AG20443 (cell line): ENCODE measurements around the gene DNAAF5.

ENCODE experiments used
- DNase-seq: peaks from one replicate; pipeline ENCODE4 v3.0.0; 2012; ENCODE audit warnings: low spot score, mixed read lengths

Gene DNAAF5

GRCh38 chr7:815284-816216 is 89.1 kb downstream of the DNAAF5 start:
- no peak for DNase-seq

DNA sequence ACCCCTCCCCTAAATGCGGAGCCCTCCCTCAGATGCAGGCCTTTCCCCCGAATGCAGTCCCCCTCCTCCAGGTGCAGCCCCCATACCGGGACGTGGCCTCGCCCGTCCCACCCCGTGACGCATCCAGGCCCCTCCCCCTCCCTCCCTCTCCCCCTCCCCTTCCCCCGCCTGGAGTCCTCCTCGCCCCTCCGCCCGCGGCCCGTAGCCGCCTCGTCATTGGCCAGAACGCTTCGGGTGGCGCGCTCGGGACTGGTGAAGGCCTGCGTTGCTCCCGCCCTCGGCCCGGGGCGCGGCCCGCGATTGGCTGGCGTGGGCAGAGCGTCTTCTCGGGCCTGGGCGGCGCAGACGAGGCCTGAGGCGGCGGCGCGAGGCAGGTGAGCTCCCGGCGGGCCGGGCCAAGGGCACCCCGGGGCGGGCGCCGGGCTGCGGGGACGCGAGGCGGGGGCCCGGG is 89.8 kb downstream of the DNAAF5 start:
- DNase-seq = peak; percentile 97

DNA sequence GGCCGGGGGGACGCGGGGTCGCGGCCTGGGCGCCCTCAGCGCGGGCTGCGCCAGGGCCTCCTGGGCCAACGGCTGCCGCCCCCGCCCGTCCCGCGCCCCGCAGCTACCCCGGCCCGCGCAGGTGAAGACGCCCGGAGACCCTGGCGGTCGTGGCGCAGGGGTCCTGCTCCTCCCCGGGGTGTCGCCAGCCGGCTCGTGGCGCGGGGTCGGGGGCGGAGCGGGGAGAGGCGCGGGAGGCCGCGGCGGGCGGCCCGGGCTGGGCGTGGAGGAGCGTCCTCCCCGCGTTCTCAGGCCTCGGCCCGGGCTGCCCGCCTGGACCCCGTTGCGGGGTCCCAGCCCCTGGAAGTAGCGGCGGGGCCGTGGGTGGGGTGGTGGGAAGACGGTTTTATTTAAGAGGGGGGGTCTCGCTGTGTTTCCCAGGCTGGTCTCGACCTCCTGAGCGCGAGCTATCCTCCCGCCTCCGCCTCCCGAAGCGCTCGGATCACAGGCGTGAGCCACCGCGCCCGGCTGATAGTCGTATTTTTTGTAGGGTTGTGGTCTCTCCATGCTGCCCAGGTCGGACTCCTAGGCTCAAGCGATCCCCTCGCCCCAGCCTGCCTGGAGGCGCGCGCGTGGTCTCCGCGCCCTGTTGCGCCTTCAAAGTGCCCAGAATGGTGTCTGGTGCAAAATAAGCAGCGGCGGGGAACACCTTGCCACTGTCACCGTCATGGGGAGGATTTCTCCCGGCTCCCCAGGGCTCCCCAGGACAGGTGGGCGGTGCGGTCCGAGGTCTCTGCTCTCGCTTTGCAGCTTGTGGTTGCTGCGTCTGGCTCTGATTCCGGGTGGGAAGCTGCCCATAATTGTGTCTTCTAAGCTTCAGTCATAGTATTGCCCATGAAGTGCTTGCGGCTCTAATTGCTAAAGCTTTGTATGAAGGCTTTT is 90.5 kb downstream of the DNAAF5 start:
- peak; percentile 48 for DNase-seq

DNA sequence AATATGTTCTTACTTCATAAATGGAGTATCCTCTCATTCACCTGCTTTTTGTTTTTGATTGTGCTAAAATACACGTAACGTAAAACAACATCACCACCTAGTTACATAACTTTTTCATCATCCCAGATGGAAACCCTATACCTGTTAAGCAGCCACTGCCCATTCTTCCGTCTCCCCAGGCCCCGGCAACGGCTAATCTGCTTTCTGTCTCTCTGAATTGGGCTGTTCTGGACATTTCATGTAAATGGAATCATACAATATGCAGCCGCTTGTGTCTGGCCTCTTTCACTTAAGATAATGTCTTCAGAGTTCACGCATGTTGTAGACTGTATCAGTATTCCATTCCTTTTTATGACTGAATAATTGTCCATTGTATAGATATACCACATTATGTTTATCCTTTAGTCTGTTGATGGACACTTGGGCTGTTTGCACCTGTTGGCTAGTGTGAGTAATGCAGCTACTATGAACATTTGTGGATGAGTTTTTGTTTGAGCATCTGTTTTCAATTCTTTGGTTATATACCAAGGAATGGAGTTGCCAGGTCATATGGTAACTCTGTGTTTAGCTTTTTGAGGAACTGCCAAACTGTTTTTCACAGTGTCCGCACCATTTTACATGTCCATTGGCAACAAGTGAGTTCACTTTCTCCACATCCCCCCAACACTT is 91.7 kb downstream of the DNAAF5 start:
- no peak for DNase-seq

GRCh38 chr7:820341-820740 is 93.8 kb downstream of the DNAAF5 start:
- DNase-seq = no peak

- no peak for DNase-seq
These were observed 95.2 kb downstream of the DNAAF5 start for GRCh38 chr7:821688-822087.

GRCh38 chr7:822692-823276 is 96.3 kb downstream of the DNAAF5 start:
- no peak for DNase-seq

- no peak for DNase-seq
These were observed 97.2 kb downstream of the DNAAF5 start for GRCh38 chr7:823649-824048.

DNA sequence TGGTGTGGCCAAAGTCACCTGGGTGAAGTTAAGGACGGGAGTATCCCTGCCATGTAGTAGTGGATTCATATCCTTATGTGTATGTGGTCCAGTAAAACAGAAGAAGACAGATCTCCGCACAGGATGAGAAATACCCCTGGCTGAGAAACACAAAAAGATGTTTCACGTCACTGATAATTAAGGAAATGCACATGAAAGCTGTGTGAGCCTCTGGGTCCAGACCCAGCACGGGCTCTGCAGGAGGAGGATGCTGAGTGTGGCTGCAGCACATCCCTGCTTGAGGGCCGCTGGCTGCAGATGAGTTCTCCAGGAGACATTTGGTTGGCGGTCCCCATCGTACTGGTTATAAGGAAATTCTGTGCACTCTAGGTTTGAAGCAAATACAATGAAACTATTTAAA is 97.6 kb downstream of the DNAAF5 start:
- no peak for DNase-seq

DNA sequence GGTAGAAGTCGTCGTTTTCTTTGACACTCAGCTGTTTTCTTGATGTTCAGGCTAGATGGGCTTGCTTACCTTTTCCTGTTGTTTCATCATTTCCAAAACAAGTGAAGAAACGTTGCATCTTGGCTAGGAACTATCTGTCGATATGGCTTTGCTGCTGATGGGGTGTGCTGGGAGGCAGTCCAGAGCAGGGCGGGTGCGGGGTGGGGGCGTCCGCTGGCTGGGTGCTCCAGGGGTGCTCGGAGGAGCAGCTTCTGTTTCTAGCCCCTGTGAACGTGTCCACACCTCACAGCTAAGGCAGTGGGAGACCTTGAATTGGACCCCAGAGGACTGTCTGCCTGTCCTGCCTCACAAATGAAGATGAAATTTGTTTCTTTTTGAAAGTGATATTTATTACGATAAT is 98.2 kb downstream of the DNAAF5 start:
- DNase-seq = no peak

GRCh38 chr7:825386-825785 is 98.9 kb downstream of the DNAAF5 start:
- peak; percentile 47 for DNase-seq

GRCh38 chr7:826230-826917 is 99.9 kb downstream of the DNAAF5 start:
- DNase-seq = no peak

GRCh38 chr7:828793-829561 is 102.5 kb downstream of the DNAAF5 start:
- no peak for DNase-seq

DNA sequence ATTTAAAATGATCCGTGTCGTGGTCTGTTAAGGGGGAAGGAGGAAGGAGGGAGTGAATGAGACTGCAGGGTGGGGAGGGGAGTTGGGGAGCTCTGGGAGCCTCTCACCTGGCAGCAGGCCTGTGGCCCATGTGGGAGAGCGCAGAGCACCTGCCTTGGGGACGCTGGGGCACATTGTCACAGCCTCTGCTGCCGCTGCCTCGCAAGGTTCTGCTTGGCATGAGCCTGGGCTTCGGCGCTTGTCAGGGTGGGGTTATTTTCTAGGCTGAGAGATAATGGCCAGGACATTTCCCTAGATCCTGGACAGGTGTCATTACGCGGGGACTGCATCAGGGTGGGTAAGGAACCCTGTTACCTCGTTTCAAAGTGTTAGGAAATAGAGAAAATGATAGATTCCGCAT is 103.6 kb downstream of the DNAAF5 start:
- no peak for DNase-seq

DNA sequence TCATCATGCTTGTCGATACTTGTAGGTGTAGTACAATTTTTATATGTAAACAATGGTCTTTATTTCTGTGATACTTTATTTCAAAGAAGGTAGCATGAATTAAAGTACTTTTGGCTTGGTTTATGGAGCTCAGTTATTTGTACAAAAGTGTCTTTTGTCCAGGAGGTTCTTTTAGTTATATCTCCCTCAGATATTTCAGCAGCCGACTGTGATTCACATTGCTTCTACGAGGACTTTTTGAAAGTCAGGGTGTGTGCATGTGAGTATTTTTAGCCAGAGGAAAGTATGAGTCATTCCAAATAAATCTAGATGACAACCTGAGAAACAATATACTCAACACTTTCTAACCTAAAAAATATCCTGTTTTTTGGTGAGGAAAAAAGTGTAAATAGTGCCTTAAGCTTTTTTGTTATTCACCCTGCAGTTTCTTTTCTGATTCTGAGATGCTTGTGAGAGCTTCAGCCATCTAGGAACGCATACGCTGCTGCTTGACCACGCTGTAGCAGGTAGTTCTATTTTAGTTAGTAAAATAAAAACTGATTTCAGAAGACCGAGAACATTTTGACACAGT is 105.2 kb downstream of the DNAAF5 start:
- peak; percentile 86 for DNase-seq

- DNase-seq = peak; percentile 60
These were observed 105.9 kb downstream of the DNAAF5 start, which contains the start of gene SUN1 for GRCh38 chr7:832167-832967. TSS of gene SUN1 (plus strand) at chr7:832476. CDS start at chr7:832525, 49 bp downstream.

DNA sequence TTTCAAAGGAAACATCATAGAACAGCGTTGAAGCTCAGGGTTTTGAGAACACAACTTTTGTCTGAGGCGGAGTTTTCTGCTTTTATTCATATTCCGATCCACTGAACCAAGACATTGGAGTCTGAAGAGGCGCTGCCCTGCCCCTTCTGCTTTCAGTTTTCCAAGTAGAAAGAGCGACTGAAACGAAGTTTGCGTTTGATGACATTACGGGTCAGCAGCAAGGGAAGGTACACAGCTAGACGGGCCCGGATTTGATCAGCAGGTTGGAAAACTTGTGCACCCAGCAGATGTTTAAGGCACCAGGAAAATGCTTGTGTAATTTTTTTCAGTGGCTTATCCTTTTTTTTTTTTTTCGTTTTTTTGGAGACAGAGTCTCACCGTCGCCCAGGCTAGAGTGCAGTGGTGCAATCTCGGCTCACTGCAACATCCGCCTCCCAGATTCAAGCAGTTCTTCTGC is 106.5 kb downstream of the DNAAF5 start:
- no peak for DNase-seq

GRCh38 chr7:833601-834258 is 107.2 kb downstream of the DNAAF5 start:
- DNase-seq = no peak
